HEK293T (cell line): ENCODE measurements around the gene FOXJ2.

Experiments used
- ARNT ChIP-seq: fragments of 450-650 bp; IDR thresholded peaks from 2 replicates; pipeline ENCODE4 v1.6.1; 2017; ENCODE audit warnings: mild to moderate bottlenecking
- BHLHE40 ChIP-seq: fragments of 450-650 bp; IDR thresholded peaks from 2 replicates; pipeline ENCODE4 v1.6.1; 2016; ENCODE audit warnings: mild to moderate bottlenecking, moderate library complexity, borderline replicate concordance
- CTBP1 ChIP-seq: fragments of 450-650 bp; IDR thresholded peaks from 2 replicates; pipeline ENCODE4 v1.6.1; 2016; ENCODE audit warnings: borderline replicate concordance
- ELF4 ChIP-seq: fragments of 450-650 bp; IDR thresholded peaks from 2 replicates; pipeline ENCODE4 v1.6.1; 2017; ENCODE audit warnings: antibody characterized with exemption
- FOXA1 ChIP-seq: fragments of 450-650 bp; IDR thresholded peaks from 2 replicates; pipeline ENCODE4 v1.6.1; 2016; ENCODE audit warnings: mild to moderate bottlenecking
- FOXK2 ChIP-seq: fragments of 450-650 bp; IDR thresholded peaks from 2 replicates; pipeline ENCODE4 v1.6.1; 2016; ENCODE audit warnings: mild to moderate bottlenecking
- FOXM1 ChIP-seq: fragments of 450-650 bp; IDR thresholded peaks from 2 replicates; pipeline ENCODE4 v1.6.1; 2017; ENCODE audit warnings: mild to moderate bottlenecking, borderline replicate concordance
- HDGF ChIP-seq: fragments of 450-650 bp; IDR thresholded peaks from 2 replicates; pipeline ENCODE4 v1.6.1; 2017; ENCODE audit warnings: antibody characterized with exemption, borderline replicate concordance
- NFRKB ChIP-seq: fragments of 450-650 bp; IDR thresholded peaks from 2 replicates; pipeline ENCODE4 v1.6.1; 2016; ENCODE audit warnings: mild to moderate bottlenecking, moderate library complexity
- SP1 ChIP-seq: fragments of 450-650 bp; IDR thresholded peaks from 2 replicates; pipeline ENCODE4 v1.6.1; 2017
- SUZ12 ChIP-seq: fragments of 450-650 bp; IDR thresholded peaks from 2 replicates; pipeline ENCODE4 v1.6.1; 2016; ENCODE audit warnings: mild to moderate bottlenecking
- TARDBP ChIP-seq: fragments of 450-650 bp; IDR thresholded peaks from 2 replicates; pipeline ENCODE4 v1.6.1; 2016
- ZNF384 ChIP-seq: fragments of 450-650 bp; IDR thresholded peaks from 2 replicates; pipeline ENCODE4 v1.6.1; 2016

- TF ChIP-seq SUZ12 (no peak), FOXK2 (no peak), ARNT (no peak), CTBP1 (no peak), SP1 (no peak), HDGF (no peak), FOXM1 (no peak), BHLHE40 (no peak), TARDBP (no peak), ELF4 (no peak), FOXA1 (no peak), NFRKB (no peak), ZNF384 (no peak)
Observed at GRCh38 chr12:7984900-7985299, 47.6 kb upstream of the FOXJ2 start.
